Fibroblast of mammary gland (primary cell): ENCODE data around the gene GADL1.

Experiments used
- DNase-seq: peaks from one replicate; pipeline ENCODE4 v3.0.0-alpha.2; 2010; ENCODE audit warnings: low read depth
- H3K4me3 ChIP-seq: 2 replicates; pipeline ENCODE4 v1.5.1; 2011; ENCODE audit warnings: low read depth, mild to moderate bottlenecking, low read length, moderate library complexity; ENCODE audit not compliant: control insufficient read depth
- TF ChIP-seq, protein P1 (sequence below): conservative IDR thresholded peaks from 2 replicates; pipeline ENCODE4 v1.5.1; 2011; ENCODE audit warnings: low read depth, low read length, inconsistent platforms; ENCODE audit not compliant: control insufficient read depth, insufficient read depth

GADL1 gene

DNA sequence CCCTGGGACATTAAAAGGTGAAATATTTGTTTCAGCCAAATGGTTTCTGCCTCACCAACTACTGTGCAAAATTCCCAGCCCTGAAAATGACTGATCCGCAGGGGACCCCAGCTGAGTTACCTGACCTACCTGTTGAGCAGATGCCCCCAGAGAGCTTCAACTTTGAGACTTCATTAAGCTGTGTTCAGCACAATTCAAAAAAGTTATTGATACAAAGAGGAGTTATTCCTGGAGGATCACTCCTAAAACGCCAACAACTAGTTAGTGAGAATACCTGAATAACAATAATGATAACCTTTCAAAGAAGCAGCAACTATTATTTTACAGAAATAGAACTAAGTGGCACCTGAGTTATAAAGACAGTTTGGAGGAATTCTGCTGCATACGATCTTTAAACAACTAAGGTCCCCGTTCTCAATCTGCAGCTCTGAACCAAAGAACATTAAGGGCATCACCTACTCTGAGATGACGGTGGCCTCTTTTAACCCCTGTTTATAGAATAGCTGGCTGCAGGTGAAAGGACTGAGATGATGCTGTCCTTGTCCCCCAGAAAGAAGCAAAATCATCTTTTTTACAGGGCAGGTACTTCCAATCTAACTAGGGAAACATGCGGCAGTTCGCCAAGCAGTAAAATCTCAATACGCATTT, 659 bp downstream of the GADL1 start:
- peak overlapping the region; percentile 47 for H3K4me3 ChIP-seq
- DNase-seq, result no peak
- TF ChIP-seq, protein P1, sequence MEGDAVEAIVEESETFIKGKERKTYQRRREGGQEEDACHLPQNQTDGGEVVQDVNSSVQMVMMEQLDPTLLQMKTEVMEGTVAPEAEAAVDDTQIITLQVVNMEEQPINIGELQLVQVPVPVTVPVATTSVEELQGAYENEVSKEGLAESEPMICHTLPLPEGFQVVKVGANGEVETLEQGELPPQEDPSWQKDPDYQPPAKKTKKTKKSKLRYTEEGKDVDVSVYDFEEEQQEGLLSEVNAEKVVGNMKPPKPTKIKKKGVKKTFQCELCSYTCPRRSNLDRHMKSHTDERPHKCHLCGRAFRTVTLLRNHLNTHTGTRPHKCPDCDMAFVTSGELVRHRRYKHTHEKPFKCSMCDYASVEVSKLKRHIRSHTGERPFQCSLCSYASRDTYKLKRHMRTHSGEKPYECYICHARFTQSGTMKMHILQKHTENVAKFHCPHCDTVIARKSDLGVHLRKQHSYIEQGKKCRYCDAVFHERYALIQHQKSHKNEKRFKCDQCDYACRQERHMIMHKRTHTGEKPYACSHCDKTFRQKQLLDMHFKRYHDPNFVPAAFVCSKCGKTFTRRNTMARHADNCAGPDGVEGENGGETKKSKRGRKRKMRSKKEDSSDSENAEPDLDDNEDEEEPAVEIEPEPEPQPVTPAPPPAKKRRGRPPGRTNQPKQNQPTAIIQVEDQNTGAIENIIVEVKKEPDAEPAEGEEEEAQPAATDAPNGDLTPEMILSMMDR, result no peak

DNA sequence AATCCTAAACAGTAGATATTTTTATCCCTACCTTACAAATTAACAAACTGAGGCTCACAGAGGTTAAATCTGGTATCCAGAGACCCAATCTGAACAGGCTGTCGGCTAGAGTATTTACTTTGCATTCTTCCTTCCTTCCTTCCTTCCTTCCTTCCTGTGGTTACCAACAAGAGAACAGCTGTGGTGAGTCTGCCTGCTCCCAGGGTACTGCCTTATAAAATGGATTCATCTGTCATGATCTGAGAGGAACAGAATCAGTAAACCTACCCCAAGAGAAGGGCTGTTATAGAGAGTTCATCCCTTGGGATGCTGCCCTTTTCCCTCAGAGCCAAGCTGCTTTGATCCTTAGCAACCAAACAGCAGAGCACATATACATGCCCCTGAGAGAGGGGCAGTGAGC, 3.6 kb downstream of the GADL1 start:
- TF ChIP-seq, protein P1, result no peak
- no peak for DNase-seq
- H3K4me3 ChIP-seq, result no peak overlapping the region

DNA sequence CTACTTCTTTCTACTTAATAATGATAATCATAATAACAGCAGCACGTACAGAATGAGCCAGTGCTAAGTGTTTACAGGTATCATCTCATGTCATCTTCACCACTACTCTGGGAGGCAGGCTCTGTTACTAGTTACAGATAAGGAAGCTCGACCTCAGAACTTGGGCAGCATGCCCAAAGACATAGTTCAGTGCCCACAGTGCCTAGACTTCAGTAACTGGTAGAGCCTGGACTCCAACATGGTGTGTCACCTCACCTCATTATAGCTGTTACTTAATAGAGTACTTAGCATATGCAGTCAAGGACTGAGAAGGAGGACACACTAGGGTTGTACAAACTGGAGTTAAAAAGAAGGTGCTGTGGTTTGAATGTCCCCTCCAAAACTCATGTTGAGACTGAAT, 7.6 kb downstream of the GADL1 start:
- no peak overlapping the region for H3K4me3 ChIP-seq
- DNase-seq, result peak; percentile 3
- TF ChIP-seq, protein P1, result no peak

DNA sequence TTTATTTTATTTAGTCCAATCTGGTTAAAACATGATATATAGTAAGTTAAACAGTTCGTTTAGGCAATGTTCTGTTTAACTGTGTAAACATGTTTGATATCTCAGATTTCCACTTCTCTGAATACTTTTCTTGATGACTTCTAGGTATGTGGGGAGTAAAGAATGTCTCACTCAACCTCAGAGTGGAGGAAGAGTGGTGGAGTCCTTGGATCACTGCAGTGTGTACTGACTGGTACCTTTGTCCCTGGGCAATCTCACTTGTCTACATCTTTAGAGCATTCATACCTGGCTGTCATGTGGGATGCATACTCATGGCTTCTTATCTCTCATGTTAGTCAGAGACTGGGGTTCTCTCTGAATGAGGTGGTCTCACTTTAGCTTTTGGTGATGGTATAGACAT, 15.6 kb downstream of the GADL1 start:
- TF ChIP-seq, protein P1, result no peak
- no peak overlapping the region for H3K4me3 ChIP-seq
- no peak for DNase-seq

DNA sequence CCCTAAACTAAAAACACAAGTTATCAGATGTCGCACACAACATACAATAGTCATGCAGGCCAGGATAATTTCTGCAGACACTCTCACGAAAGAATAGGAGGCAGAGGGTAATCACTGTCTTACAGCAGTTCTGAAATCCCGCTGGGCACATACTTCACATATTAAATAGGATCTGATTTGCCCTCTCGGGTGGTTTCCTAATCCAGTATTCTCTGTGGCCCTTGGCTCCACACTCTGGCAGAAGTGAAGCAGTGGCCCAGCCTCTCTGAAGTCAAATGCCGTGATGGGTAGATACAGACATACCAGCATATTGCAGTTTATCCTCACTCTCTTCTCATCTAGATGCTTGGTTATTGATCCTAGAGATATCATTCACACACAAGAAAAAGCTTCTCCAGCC, 19.0 kb downstream of the GADL1 start:
- DNase-seq, result no peak
- no peak overlapping the region for H3K4me3 ChIP-seq
- TF ChIP-seq, protein P1, result no peak

DNA sequence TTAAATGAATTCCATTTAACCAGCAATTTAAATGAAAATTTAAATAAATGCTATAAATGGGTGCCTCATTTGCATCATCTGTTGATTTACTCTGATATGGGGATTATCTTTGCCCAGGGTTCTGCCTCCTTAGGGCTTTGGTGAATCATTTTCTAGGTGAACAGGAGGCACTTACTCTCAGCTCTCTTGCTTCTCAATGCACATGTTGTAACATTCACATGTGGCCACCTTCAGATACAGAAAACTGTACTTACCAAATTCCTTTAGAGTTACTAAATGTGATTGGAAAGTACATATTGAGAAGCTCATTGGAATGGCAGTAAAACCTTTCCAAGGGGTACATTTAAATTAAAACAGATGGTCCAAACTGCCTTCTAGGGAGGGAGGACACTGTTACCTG, 20.8 kb downstream of the GADL1 start:
- H3K4me3 ChIP-seq, result no peak overlapping the region
- DNase-seq, result peak; percentile 50
- TF ChIP-seq, protein P1, result no peak

DNA sequence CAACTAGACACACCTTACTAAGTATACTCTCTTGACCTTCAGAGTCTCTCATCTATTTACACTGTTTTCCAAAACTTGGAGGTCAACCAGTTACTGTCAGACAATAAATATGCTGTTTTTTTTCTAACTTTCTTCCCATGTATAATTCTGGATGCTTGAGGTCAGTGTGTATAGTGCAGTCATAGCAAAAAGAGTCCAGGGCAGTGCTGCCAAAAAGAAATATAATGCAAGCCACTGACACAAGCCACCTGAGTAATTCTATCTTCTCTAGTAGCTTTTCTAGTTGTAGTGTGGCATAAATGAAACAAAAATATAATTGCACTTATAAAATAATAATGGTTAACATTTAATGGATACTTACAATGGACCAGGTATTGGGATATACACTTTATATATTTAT, 21.6 kb downstream of the GADL1 start:
- H3K4me3 ChIP-seq, result no peak overlapping the region
- TF ChIP-seq, protein P1, result no peak
- DNase-seq, result peak; percentile 12
